ENCODE results near the gene KCNAB3. TPM values are rescaled to one million over a fixed set of nuclear protein-coding genes. Genes with fewer than 3 reads are reported as not detected.

The KCNAB3 gene
- total RNA-seq: 0.23 and 0.33 TPM in 2 replicates

DNA sequence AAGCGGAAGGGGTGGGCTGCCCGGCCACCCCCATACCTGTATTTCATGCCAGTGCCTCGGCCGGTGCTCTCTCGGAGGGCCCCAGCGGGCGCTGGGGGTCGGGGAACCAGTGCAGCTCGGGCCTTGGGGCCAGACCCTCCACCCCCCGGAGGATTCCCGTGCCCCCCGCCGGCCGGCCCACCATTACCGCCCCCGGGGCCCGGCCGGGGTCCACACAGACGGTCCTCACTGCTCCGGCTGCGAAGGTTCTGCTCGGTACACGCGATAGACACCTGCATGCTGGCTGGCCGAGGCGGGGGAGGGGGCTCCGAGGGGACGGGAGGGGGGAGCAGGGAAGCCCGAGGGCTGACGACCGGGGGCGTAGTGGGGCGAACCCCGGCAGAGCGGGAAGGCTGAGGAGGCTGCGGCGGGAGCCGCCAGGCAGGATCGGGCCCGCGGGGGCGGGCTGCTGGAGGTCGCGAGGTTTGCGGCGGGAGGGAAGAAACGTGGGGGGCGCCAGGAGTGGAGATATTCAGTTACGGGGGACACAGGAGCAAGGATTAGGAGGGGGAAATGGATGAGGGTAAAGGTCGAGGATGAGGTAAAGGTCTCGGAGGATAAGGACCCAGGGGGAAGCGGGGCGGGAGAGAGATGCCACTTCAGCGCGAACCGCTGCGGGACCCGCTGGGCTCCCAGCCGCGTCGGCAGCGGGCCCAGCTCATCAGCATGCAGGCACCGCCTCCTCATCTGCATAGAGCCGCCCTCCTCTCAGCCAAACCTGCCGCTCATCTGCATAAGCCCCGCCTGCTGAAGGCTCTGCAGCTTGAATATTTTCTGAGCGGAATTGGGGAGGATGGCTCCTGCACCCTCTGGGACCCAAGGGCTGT lies at the start of gene KCNAB3:
TSS of gene KCNAB3 (minus strand) at position 699 of the 866 bp plus-strand sequence. CDS start at position 278, 421 bp downstream.

DNA sequence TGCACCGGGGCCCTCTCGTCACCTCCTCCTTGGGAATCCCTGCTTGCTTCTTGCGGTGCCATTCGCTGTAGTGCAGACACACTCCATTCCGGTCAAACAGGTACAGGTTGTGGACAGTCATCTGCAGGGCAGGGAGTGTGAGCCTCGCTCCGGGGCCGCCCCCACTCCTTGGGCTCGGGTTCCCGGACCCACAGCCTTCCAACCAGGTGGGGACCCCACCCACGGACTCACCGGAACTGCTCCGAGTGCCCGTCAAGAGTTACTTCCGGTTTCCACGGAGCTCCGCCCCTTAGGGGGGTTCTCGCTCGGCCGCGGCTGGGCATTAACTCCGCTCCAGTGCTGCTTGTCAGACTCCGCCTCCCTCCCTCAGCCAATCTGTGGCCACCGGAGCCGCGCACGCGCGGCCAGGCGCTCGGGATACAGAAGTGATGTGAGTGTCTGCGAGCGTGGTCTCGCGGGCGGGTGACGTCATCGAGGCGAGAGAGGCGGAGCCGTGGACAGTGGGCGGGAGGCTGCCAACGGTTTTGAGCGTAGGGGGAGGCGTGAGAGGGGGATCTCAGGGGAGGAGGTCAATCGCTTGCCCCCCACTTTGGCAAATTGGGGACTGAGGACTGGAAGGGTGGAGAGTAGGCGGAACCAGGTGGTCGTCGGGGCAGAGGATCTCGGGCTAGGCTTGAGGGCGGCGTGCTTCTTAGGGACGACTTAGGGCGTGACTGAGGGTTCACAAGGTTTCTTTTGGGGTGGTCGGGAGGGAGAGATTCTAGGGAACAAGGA lies 2.2 kb upstream of the KCNAB3 start, which contains the start of the genes CNTROB and TRAPPC1:
TSS of gene CNTROB (plus strand) at position 498 of the 774 bp plus-strand sequence. CDS start 874 bp downstream, outside the sequence.
TSS of gene TRAPPC1 (minus strand) at position 238 of the 774 bp plus-strand sequence. CDS start at position 121, 117 bp downstream.

DNA sequence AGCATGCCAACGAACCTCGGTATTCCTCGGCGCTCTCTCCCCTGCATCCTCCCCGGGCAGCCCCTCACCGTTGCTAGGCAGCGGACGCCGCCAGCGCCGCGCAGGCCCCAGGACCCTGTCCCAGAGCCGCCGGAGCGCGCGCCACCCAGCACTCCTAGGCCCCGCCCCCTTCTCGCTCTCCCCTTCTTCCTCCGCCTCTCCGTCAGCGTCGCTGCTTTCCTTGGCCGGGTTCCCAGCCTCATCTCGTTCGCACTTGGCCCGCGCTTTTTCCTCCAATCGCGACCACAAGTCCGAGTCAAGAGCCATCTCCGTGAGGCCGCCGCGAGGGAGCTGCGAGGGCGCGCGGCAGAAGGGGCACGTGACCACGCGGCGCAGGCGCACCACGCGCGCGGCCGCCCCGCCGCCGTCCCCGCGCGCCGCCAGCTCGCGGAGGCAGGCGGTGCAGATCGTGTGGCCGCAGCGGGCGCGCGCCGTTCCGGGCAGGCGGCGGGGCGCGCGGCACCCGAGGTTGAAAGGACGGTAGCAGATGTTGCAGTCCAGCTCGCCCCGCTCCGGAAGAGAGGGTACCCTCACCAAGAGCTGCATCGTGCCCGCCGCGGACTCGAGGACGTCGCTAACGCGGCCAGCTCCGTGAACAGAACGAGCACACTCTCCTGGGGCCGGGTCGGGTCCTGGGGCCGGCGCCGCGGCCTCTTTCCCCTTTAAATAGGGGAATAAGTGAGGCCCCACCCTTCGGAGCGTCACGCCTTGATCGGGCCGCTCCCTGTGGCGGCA lies 13.9 kb downstream of the KCNAB3 start, which contains the start of gene RNF227:
TSS of gene RNF227 (minus strand) at position 679 of the 774 bp plus-strand sequence. CDS start at position 585, 94 bp downstream.

DNA sequence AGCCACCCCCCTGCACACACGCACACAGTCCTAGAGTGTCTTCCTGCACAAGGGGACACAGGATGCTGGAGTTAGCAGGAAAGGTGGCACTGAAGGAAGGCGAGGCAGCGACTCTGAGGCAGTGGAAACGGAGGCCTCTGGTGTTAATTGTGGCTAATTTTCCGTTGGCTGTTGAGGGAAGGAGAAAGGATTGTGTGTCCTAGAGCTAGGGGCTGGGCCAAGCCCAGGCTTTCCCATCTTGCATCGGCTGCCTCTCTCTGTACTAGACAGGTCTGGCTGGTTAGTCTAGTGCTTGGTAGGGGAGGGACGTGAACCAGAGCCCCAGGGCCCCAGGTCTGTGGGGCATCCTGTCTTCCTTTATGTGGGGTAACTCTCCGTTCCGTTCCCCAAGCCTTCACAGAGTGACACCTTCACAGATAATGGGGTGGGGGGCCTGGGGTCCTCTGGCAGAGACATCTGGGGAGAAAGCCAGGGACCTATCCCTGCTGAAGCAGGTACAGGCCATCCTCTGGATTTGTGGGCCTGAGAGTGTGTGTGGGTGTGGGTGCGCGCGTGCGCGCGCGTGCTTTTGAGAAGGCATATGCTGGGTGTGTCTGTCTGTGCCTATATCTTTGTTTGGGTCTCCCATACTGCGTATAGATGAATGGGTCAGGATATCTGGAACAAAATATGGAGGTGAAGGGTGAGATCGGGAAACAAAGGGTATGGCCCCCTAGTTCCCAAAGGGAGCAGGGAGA lies 41.3 kb downstream of the KCNAB3 start, which contains the start of gene CHD3:
TSS of gene CHD3 (plus strand) at position 606 of the 737 bp plus-strand sequence. CDS start 212 bp downstream, outside the sequence.

Other genes with a start within 250 kb of the KCNAB3 start
- gene TP53, start 242.4 kb downstream of the KCNAB3 start, total RNA-seq: 32.2 and 47.2 TPM in 2 replicates
- 2.7 and 3.5 TPM in 2 replicates for gene WRAP53, start 241.4 kb downstream of the KCNAB3 start, total RNA-seq
- gene EFNB3, start 224.7 kb downstream of the KCNAB3 start, total RNA-seq: 0.10 and 0.39 TPM in 2 replicates
- 0.23 and 0.39 TPM in 2 replicates for gene DNAH2, start 212.1 kb downstream of the KCNAB3 start, total RNA-seq
- 9.3 and 19.7 TPM in 2 replicates for gene KDM6B, start 95.6 kb downstream of the KCNAB3 start, total RNA-seq
- 0.13 and 0.20 TPM in 2 replicates for gene TMEM88, start 74.8 kb downstream of the KCNAB3 start, total RNA-seq
- gene NAA38, start 72.3 kb downstream of the KCNAB3 start, total RNA-seq: 28.9 and 30.6 TPM in 2 replicates
- 11.5 and 14.7 TPM in 2 replicates for gene CYB5D1, start 71.9 kb downstream of the KCNAB3 start, total RNA-seq
- 152 and 164 TPM in 2 replicates for gene CHD3, start 41.1 kb downstream of the KCNAB3 start, total RNA-seq
- 4.0 and 6.9 TPM in 2 replicates for gene RNF227, start 13.6 kb downstream of the KCNAB3 start, total RNA-seq
- 79.2 and 80.7 TPM in 2 replicates for gene TRAPPC1, start 2.1 kb upstream of the KCNAB3 start, total RNA-seq
- 16.8 and 18.3 TPM in 2 replicates for gene CNTROB, start 2.4 kb upstream of the KCNAB3 start, total RNA-seq
- gene GUCY2D, start 72.8 kb upstream of the KCNAB3 start, total RNA-seq: not detected in 2 replicates
- gene ALOX15B, start 109.2 kb upstream of the KCNAB3 start, total RNA-seq: 0.07 and 1.2 TPM in 2 replicates
- not detected in 2 replicates for gene ALOX12B, start 157.9 kb upstream of the KCNAB3 start, total RNA-seq
- gene ALOXE3, start 188.7 kb upstream of the KCNAB3 start, total RNA-seq: not detected in 2 replicates
- gene HES7, start 194.2 kb upstream of the KCNAB3 start, total RNA-seq: 0.13 TPM in 1 of 2 replicates, not detected in the other
- 8.3 and 16.0 TPM in 2 replicates for gene PER1, start 222.5 kb upstream of the KCNAB3 start, total RNA-seq
- gene VAMP2, start 233.1 kb upstream of the KCNAB3 start, total RNA-seq: 11.6 and 12.8 TPM in 2 replicates
- 27.2 and 30.0 TPM in 2 replicates for gene TMEM107, start 246.5 kb upstream of the KCNAB3 start, total RNA-seq

Data from smooth muscle cell of the pulmonary artery (primary cell).